K562 (cell line): ENCODE data around the gene VTA1. TPM values are rescaled to one million over a fixed set of nuclear protein-coding genes. Genes with fewer than 3 reads are reported as not detected.

Source experiments
- ARID2 ChIP-seq: fragments of 450-650 bp; IDR thresholded peaks from 2 replicates; pipeline ENCODE4 v1.6.1; 2017; ENCODE audit warnings: antibody characterized with exemption, mild to moderate bottlenecking
- CEBPG ChIP-seq, 3 experiments: fragments of 200-800 bp in 1 of 3; sonication (Bioruptor generic) in 1 of 3; sonication (generic) in 1 of 3; formaldehyde crosslinking in 1 of 3; IDR thresholded peaks in 2 of 3; conservative IDR thresholded peaks in 1 of 3; 2 replicates each; pipeline versions ENCODE4 v1.6.1 to v1.8.0; 2016 to 2022; ENCODE audit warnings: missing compliant biosample characterization in 2 of 3, missing genetic modification characterization in 2 of 3, mild to moderate bottlenecking in 1 of 3, missing genetic modification reagents in 1 of 3
- GATAD2B ChIP-seq: fragments of 450-650 bp; IDR thresholded peaks from 2 replicates; pipeline ENCODE4 v1.6.1; 2017; ENCODE audit warnings: mild to moderate bottlenecking, borderline replicate concordance
- HDAC1 ChIP-seq, 2 experiments: fragments of 450-650 bp; IDR thresholded peaks; 2 replicates each; pipeline ENCODE4 v1.6.1; 2016 to 2017; ENCODE audit warnings: inconsistent platforms in 1 of 2, mild to moderate bottlenecking in 1 of 2, moderate library complexity in 1 of 2
- HMG20A ChIP-seq: fragments of 450-650 bp; formaldehyde crosslinking; conservative IDR thresholded peaks from 2 replicates; pipeline ENCODE4 v1.4.0; 2020; ENCODE audit warnings: mild to moderate bottlenecking, mixed read lengths
- IRF2 ChIP-seq: sonication (generic); formaldehyde crosslinking; IDR thresholded peaks from 2 replicates; pipeline ENCODE4 v1.8.1; 2022; ENCODE audit warnings: mild to moderate bottlenecking, missing genetic modification reagents
- KDM1A ChIP-seq, 2 experiments: fragments of 450-650 bp; IDR thresholded peaks; 2 replicates each; pipeline ENCODE4 v1.6.1; 2016; ENCODE audit warnings: mild to moderate bottlenecking in 2 of 2
- MEIS2 ChIP-seq: fragments of 450-650 bp; IDR thresholded peaks from 2 replicates; pipeline ENCODE4 v1.6.1; 2014; ENCODE audit warnings: mild to moderate bottlenecking; ENCODE audit not compliant: partially characterized antibody
- SIN3A ChIP-seq, 2 experiments: fragments of 150-350 bp in 1 of 2; IDR thresholded peaks; 2 replicates each; pipeline ENCODE4 v1.6.1; 2011 to 2016; ENCODE audit warnings: borderline replicate concordance in 2 of 2, low read depth in 2 of 2, low read length in 2 of 2, mild to moderate bottlenecking in 2 of 2, moderate library complexity in 2 of 2; ENCODE audit not compliant: control insufficient read depth in 1 of 2
- SMC3 ChIP-seq: conservative IDR thresholded peaks from 2 replicates; pipeline ENCODE4 v1.6.1; 2011; ENCODE audit warnings: low read depth, low read length, improper control_type of control experiment; ENCODE audit not compliant: insufficient read depth
- SOX6 ChIP-seq: fragments of 450-650 bp; IDR thresholded peaks from 2 replicates; pipeline ENCODE4 v1.6.1; 2014; ENCODE audit warnings: mild to moderate bottlenecking
- TEAD2 ChIP-seq: fragments of 450-650 bp; IDR thresholded peaks from 2 replicates; pipeline ENCODE4 v1.6.1; 2016; ENCODE audit warnings: missing genetic modification characterization, control low read depth, missing compliant biosample characterization
- ZNF146 ChIP-seq: IDR thresholded peaks from one replicate; pipeline ENCODE4 v1.6.1; 2018; ENCODE audit warnings: missing compliant biosample characterization; ENCODE audit not compliant: unreplicated experiment
- ZNF274 ChIP-seq: IDR thresholded peaks from 2 replicates; pipeline ENCODE4 v1.6.1; 2011; ENCODE audit warnings: low read depth, mild to moderate bottlenecking, low read length, moderate library complexity, borderline replicate concordance
- polyA plus RNA-seq, 8 experiments: library from polyadenylated mRNA; depleted of rRNA in 4 of 8; stranded (reverse) in 5 of 8; unstranded in 3 of 8; fragments of >200 nt; fragmentation: Nextera tagmentation in 2 of 8; fragmentation: Illumina TruSeq in 1 of 8; extraction: Ambion mirVana in 2 of 8; extraction: Trizol in 1 of 8; gene quantifications; 2 replicates each; pipeline versions ENCODE4 v1.2.1 to v1.2.3, GENCODE V29; 2011 to 2014; ENCODE audit warnings: inconsistent platforms in 1 of 8, missing spikeins in 1 of 8
- total RNA-seq, 7 experiments: library from RNA; depleted of rRNA in 6 of 7; stranded (reverse); fragments of >200 nt in 6 of 7; fragmentation: Illumina TruSeq in 2 of 7; extraction: Trizol in 2 of 7; gene quantifications; 2 replicates each; pipeline versions ENCODE4 v1.2.1 to v1.2.3, GENCODE V29; 2011 to 2021; ENCODE audit warnings: low replicate concordance in 1 of 7
- TF ChIP-seq, protein P1 (sequence below), 2 experiments: fragments of 450-650 bp; formaldehyde crosslinking in 1 of 2; IDR thresholded peaks; 2 replicates each; pipeline versions ENCODE4 v1.4.0 to v1.6.1; 2014 to 2020; ENCODE audit warnings: mild to moderate bottlenecking in 2 of 2, borderline replicate concordance in 1 of 2, low read depth in 1 of 2
- TF ChIP-seq, protein P2 (sequence below), 2 experiments: fragments of 450-650 bp; conservative IDR thresholded peaks; 2 replicates each; pipeline ENCODE4 v1.6.1; 2017; ENCODE audit warnings: mild to moderate bottlenecking in 2 of 2, moderate library complexity in 2 of 2

The VTA1 gene
- total and polyA plus RNA-seq, 9 of the 15 experiments (the other 6 are each of a cell fraction or from before 2014, with no cell fraction given), result 47.8 to 182 (median 84.6) TPM

DNA sequence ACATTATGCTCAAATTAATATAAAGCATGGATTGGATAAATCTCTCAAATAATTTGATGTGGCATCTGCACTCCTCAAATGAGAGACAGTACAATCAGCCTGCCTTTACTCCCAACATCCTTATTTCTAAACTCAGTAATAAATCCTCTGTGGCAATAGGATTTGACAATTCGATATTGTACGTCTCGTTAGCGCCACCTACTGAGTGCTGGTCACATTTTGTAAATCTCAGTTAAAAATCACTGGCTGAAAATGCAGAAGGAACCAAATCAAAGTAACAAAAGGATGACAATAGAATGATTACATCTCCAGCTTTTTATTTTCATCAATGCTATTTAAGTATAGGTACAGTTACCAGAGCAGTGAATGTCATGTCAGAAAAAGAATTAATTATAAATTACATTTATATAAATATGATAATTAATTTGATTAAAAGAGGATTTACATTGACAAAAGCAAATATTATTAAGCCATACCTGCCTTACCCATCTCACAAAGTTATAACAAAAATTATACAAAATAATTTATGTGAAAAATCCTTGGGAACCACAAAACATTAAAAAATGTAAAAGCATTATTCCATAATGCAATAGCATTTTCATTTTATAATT is 34.5 kb upstream of the VTA1 start (continued):
- TF ChIP-seq, protein P1, sequence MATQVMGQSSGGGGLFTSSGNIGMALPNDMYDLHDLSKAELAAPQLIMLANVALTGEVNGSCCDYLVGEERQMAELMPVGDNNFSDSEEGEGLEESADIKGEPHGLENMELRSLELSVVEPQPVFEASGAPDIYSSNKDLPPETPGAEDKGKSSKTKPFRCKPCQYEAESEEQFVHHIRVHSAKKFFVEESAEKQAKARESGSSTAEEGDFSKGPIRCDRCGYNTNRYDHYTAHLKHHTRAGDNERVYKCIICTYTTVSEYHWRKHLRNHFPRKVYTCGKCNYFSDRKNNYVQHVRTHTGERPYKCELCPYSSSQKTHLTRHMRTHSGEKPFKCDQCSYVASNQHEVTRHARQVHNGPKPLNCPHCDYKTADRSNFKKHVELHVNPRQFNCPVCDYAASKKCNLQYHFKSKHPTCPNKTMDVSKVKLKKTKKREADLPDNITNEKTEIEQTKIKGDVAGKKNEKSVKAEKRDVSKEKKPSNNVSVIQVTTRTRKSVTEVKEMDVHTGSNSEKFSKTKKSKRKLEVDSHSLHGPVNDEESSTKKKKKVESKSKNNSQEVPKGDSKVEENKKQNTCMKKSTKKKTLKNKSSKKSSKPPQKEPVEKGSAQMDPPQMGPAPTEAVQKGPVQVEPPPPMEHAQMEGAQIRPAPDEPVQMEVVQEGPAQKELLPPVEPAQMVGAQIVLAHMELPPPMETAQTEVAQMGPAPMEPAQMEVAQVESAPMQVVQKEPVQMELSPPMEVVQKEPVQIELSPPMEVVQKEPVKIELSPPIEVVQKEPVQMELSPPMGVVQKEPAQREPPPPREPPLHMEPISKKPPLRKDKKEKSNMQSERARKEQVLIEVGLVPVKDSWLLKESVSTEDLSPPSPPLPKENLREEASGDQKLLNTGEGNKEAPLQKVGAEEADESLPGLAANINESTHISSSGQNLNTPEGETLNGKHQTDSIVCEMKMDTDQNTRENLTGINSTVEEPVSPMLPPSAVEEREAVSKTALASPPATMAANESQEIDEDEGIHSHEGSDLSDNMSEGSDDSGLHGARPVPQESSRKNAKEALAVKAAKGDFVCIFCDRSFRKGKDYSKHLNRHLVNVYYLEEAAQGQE (IDR thresholded peaks at IDR 0.05; ENCODE audit: borderline replicate concordance), result peak; percentile 60; the same call in 1 of the 2 replicates
- TF ChIP-seq, protein P1 (CRISPR knock-in tag; IDR thresholded peaks at IDR 0.05; ENCODE audit: low read depth), result no peak
- no peak for TF ChIP-seq ZNF274
- peak; percentile 52; the same call in 1 of the 2 replicates for TF ChIP-seq TEAD2
- no peak for TF ChIP-seq CEBPG (CRISPR knock-in tag; IDR thresholded peaks at IDR 0.05)
- TF ChIP-seq CEBPG (tag; conservative IDR thresholded peaks at IDR 0.05 in 1 of 2, IDR thresholded peaks at IDR 0.05 in 1 of 2), result peak; percentile 28 to 65; a peak in 3 of 4 replicates
- TF ChIP-seq GATAD2B, result 0 out of 2 replicates have a peak, but pooled peaks have one; percentile 24
- no peak for TF ChIP-seq ZNF146
- TF ChIP-seq KDM1A (IDR thresholded peaks at IDR 0.05), result peak; percentile 100
- TF ChIP-seq SIN3A (IDR thresholded peaks at IDR 0.05; ENCODE audit: borderline replicate concordance in 2 of 2, control insufficient read depth in 1 of 2, low read depth in 2 of 2, low read length in 2 of 2), result no peak
- TF ChIP-seq HDAC1 (IDR thresholded peaks at IDR 0.05), result peak; percentile 82 to 98; a peak in 3 of 4 replicates
- TF ChIP-seq SOX6, result peak; percentile 77
- TF ChIP-seq SMC3, result peak; percentile 62
- TF ChIP-seq IRF2 (CRISPR knock-in tag), result no peak
- TF ChIP-seq HMG20A (CRISPR knock-in tag), result peak; percentile 90; the same call in 1 of the 2 replicates
- peak; percentile 94 for TF ChIP-seq MEIS2
- 0 out of 2 replicates have a peak, but pooled peaks have one; percentile 31 for TF ChIP-seq ARID2
- TF ChIP-seq, protein P2, sequence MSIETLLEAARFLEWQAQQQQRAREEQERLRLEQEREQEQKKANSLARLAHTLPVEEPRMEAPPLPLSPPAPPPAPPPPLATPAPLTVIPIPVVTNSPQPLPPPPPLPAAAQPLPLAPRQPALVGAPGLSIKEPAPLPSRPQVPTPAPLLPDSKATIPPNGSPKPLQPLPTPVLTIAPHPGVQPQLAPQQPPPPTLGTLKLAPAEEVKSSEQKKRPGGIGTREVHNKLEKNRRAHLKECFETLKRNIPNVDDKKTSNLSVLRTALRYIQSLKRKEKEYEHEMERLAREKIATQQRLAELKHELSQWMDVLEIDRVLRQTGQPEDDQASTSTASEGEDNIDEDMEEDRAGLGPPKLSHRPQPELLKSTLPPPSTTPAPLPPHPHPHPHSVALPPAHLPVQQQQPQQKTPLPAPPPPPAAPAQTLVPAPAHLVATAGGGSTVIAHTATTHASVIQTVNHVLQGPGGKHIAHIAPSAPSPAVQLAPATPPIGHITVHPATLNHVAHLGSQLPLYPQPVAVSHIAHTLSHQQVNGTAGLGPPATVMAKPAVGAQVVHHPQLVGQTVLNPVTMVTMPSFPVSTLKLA (conservative IDR thresholded peaks at IDR 0.05), result peak in 1 of 2 experiments; percentile 52; a peak in 2 of 4 replicates
